HG02885 (cell line): Measurements from ENCODE around the gene INTS11.

Experiments
- ATAC-seq: cut with Tn5 transposase; IDR thresholded peaks from one replicate; pipeline ENCODE4 v1.9.1; 2021; ENCODE audit warnings: mild to moderate bottlenecking; ENCODE audit not compliant: unreplicated experiment, poor library complexity

The INTS11 gene

GRCh38 chr1:1305300-1306069, 19.0 kb downstream of the INTS11 start:
- no peak for ATAC-seq

GRCh38 chr1:1304331-1305299, 19.8 kb downstream of the INTS11 start:
- ATAC-seq = no peak

GRCh38 chr1:1303736-1304135, 20.7 kb downstream of the INTS11 start:
- ATAC-seq = no peak

GRCh38 chr1:1302951-1303509, 21.4 kb downstream of the INTS11 start:
- ATAC-seq = no peak

- ATAC-seq = no peak
Observed at GRCh38 chr1:1302006-1302430, 22.4 kb downstream of the INTS11 start.

- ATAC-seq = no peak
Observed at GRCh38 chr1:1300352-1300739, 24.1 kb downstream of the INTS11 start.

- no peak for ATAC-seq
Observed at GRCh38 chr1:1299686-1300351, 24.6 kb downstream of the INTS11 start.

GRCh38 chr1:1298861-1299685, 25.4 kb downstream of the INTS11 start:
- ATAC-seq = no peak

- ATAC-seq = no peak
Observed at GRCh38 chr1:1297802-1298424, 26.5 kb downstream of the INTS11 start.

GRCh38 chr1:1296070-1297061, 28.1 kb downstream of the INTS11 start:
- no peak for ATAC-seq

GRCh38 chr1:1295154-1295923, 29.1 kb downstream of the INTS11 start:
- no peak for ATAC-seq

GRCh38 chr1:1294250-1294890, 30.1 kb downstream of the INTS11 start:
- no peak for ATAC-seq

GRCh38 chr1:1293263-1294249, 30.9 kb downstream of the INTS11 start:
- ATAC-seq = no peak

- ATAC-seq = no peak
Observed at GRCh38 chr1:1292851-1293250, 31.6 kb downstream of the INTS11 start.

- ATAC-seq = no peak
Observed at GRCh38 chr1:1292442-1292779, 32.0 kb downstream of the INTS11 start.
